Astrocyte (in vitro differentiated cells and primary cell): Measurements from ENCODE around the gene ADIPOR2.
"Not testable (repeated sequence)": the region's sequence is repeated elsewhere in the genome, so short reads cannot be mapped to it uniquely, and the experiment has no call there.

ENCODE experiments used
- CTCF ChIP-seq: IDR thresholded peaks from 2 replicates; pipeline ENCODE4 v1.5.1; 2011; ENCODE audit warnings: low read depth, mild to moderate bottlenecking, inconsistent platforms, low read length, moderate library complexity; ENCODE audit not compliant: insufficient read depth
- EZH2 ChIP-seq: IDR thresholded peaks from 2 replicates; pipeline ENCODE4 v1.6.1; 2012; ENCODE audit warnings: mild to moderate bottlenecking, low read length, inconsistent platforms; ENCODE audit not compliant: insufficient read depth

GRCh38 chr12:1711536-1712211 lies 20.8 kb downstream of the ADIPOR2 start:
- TF ChIP-seq EZH2, CTCF: not testable (repeated sequence)
